Lower leg skin (tissue), 3 donors: ENCODE data around the gene PLCB1.

Experiments used
- CTCF ChIP-seq, 3 donors: fragments of 450-650 bp; IDR thresholded peaks; one replicate each; pipeline ENCODE4 v1.5.1; 2016; ENCODE audit warnings: antibody characterized with exemption in 3 of 3, mild to moderate bottlenecking in 3 of 3, moderate library complexity in 2 of 3
- POLR2A ChIP-seq, 2 donors: fragments of 450-650 bp; IDR thresholded peaks; one replicate each; pipeline ENCODE4 v1.6.1; 2016 to 2017; ENCODE audit warnings: antibody characterized with exemption in 2 of 2, mild to moderate bottlenecking in 1 of 2, moderate library complexity in 1 of 2

GRCh38 chr20:8633366-8633765 lies 501.3 kb downstream of the PLCB1 start:
- no peak for TF ChIP-seq CTCF (IDR thresholded peaks at IDR 0.05)
- TF ChIP-seq POLR2A (IDR thresholded peaks at IDR 0.05): no peak
